HL-60 (cell line): ENCODE results near the gene TMEM248.

Source experiments
- DNase-seq, 2 experiments: peaks; one replicate each; pipeline ENCODE4 v3.0.0-alpha.2; 2010 to 2020; ENCODE audit warnings: low read depth in 1 of 2, low spot score in 1 of 2
- H3K27ac ChIP-seq: fragments of 250-450 bp; sonication (Bioruptor Pico); replicated peaks from 2 replicates; pipeline ENCODE4 v1.5.1; 2020; ENCODE audit warnings: mild to moderate bottlenecking, moderate library complexity
- H3K27me3 ChIP-seq: fragments of 250-450 bp; sonication (Bioruptor Pico); 2 replicates; pipeline ENCODE4 v1.5.1; 2021; ENCODE audit warnings: mild to moderate bottlenecking, moderate library complexity; ENCODE audit not compliant: insufficient read depth, poor library complexity, severe bottlenecking
- H3K4me3 ChIP-seq: replicated peaks from 2 replicates; pipeline ENCODE4 v1.5.1; 2011; ENCODE audit warnings: mild to moderate bottlenecking, control low read depth, low read length; ENCODE audit not compliant: insufficient read depth
- CTCF ChIP-seq: IDR thresholded peaks from one replicate; pipeline ENCODE4 v1.5.1; 2011; ENCODE audit warnings: low read length, control low read depth, inconsistent platforms; ENCODE audit not compliant: insufficient read depth
- GABPA ChIP-seq: IDR thresholded peaks from 2 replicates; pipeline ENCODE4 v1.6.1; 2012; ENCODE audit warnings: low read depth
- POLR2AphosphoS5 ChIP-seq: IDR thresholded peaks from 2 replicates; pipeline ENCODE4 v1.6.1; 2012; ENCODE audit warnings: low read depth
- REST ChIP-seq: IDR thresholded peaks from 2 replicates; pipeline ENCODE4 v1.6.1; 2012; ENCODE audit warnings: low read depth; ENCODE audit not compliant: insufficient replicate concordance
- SPI1 ChIP-seq: IDR thresholded peaks from 2 replicates; pipeline ENCODE4 v1.6.1; 2012; ENCODE audit warnings: low read depth, mild to moderate bottlenecking, borderline replicate concordance

Gene TMEM248

GRCh38 chr7:66901941-66902843, 18.8 kb upstream of the TMEM248 start:
- Histone ChIP-seq H3K27ac (no peak overlapping the region), H3K4me3 (no peak overlapping the region), H3K27me3 (no peaks in the 10 kb centered on the region)
- DNase-seq: no peak
- TF ChIP-seq POLR2AphosphoS5: no peak
- no peak for TF ChIP-seq SPI1
- TF ChIP-seq REST: no peak
- no peak for TF ChIP-seq GABPA
- TF ChIP-seq CTCF: no peak

- H3K27me3 ChIP-seq: no peaks in the 10 kb centered on the region
- H3K4me3 ChIP-seq: no peak overlapping the region
- H3K27ac ChIP-seq: no peak overlapping the region
- no peak for DNase-seq
- TF ChIP-seq CTCF (no peak), REST (no peak), GABPA (no peak), SPI1 (no peak), POLR2AphosphoS5 (no peak)
Observed at GRCh38 chr7:66902844-66903180, 18.2 kb upstream of the TMEM248 start.

- no peak for DNase-seq
- Histone ChIP-seq H3K27me3 (no peaks in the 10 kb centered on the region), H3K4me3 (no peak overlapping the region), H3K27ac (no peak overlapping the region)
- TF ChIP-seq SPI1 (no peak), CTCF (no peak)
Observed at GRCh38 chr7:66903360-66904062, 17.5 kb upstream of the TMEM248 start.
